LNCaP clone FGC (cell line): ENCODE results near the gene PCDHGB2.
"Not testable (repeated sequence)": the region's sequence is repeated elsewhere in the genome, so short reads cannot be mapped to it uniquely, and the experiment has no call there.

ENCODE experiments used
- DNase-seq: peaks from one replicate; pipeline ENCODE4 v3.0.0-alpha.2; 2011; ENCODE audit warnings: low read depth
- H3K4me3 ChIP-seq: 2 replicates; pipeline ENCODE4 v1.5.1; 2011; ENCODE audit warnings: mild to moderate bottlenecking, low read depth, low read length, control low read depth
- TF ChIP-seq, protein P1 (sequence below): IDR thresholded peaks from 2 replicates; pipeline ENCODE4 v1.5.1; 2012; ENCODE audit warnings: mild to moderate bottlenecking; ENCODE audit not compliant: control insufficient read depth, insufficient read depth; ENCODE audit errors: extremely low read depth

Gene PCDHGB2

DNA sequence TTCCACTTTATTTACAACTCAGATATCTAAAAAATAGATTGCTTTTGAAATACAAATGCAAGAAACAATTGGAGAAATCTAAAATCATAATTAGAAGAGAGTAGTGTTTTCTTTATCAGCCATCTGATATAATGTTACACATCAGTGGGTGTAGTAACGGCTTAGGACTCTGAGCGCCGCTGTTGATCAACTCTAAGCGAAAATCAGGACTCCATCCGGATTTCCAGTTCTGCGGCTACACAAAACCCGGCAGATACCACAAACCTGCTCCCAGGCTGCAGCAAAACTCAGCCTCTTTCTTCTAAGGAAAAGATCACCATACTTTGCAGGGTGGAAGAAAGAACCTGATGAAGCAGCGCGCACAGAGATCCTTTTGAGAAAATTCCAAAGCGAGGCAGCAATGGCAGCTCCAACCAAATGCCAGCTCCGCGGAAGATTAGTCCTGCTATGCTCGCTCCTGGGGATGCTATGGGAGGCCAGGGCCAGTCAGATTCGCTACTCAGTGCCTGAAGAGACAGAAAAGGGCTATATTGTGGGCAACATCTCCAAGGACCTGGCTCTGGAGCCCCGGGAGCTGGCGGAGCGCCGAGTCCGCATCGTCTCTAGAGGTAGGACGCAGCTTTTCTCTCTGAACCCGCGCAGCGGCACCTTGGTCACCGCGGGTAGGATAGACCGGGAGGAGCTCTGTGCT lies 42.9 kb downstream of the PCDHGB2 start, which contains the start of gene PCDHGA9:
Gene PCDHGA9, plus strand, starts transcription at position 226 of the 691 bp plus-strand sequence. Its CDS starts 175 bp downstream, at position 401.
- DNase-seq: no peak
- TF ChIP-seq, protein P1, sequence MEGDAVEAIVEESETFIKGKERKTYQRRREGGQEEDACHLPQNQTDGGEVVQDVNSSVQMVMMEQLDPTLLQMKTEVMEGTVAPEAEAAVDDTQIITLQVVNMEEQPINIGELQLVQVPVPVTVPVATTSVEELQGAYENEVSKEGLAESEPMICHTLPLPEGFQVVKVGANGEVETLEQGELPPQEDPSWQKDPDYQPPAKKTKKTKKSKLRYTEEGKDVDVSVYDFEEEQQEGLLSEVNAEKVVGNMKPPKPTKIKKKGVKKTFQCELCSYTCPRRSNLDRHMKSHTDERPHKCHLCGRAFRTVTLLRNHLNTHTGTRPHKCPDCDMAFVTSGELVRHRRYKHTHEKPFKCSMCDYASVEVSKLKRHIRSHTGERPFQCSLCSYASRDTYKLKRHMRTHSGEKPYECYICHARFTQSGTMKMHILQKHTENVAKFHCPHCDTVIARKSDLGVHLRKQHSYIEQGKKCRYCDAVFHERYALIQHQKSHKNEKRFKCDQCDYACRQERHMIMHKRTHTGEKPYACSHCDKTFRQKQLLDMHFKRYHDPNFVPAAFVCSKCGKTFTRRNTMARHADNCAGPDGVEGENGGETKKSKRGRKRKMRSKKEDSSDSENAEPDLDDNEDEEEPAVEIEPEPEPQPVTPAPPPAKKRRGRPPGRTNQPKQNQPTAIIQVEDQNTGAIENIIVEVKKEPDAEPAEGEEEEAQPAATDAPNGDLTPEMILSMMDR: peak; percentile 32

DNA sequence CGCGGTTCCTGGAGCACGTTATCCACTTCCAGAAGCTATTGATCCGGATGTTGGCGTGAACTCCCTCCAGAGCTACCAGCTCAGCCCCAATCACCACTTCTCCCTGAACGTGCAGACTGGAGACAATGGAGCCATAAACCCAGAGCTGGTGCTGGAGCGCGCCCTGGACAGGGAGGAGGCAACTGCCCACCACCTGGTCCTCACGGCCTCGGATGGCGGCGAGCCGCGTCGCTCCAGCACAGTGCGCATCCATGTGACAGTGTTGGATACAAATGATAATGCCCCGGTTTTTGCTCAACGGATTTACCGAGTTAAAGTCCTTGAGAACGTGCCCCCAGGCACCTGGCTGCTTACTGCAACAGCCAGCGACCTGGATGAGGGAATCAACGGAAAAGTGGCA lies 43.6 kb downstream of the PCDHGB2 start:
- no peak overlapping the region for H3K4me3 ChIP-seq
- DNase-seq: no peak
- TF ChIP-seq, protein P1: no peak

More for the DNA sequence above, 42.9 kb downstream of the PCDHGB2 start, which contains the start of gene PCDHGA9:
- peak within 1 kb of the TSS; percentile 18; the same call in 1 of the 2 replicates for H3K4me3 ChIP-seq

DNA sequence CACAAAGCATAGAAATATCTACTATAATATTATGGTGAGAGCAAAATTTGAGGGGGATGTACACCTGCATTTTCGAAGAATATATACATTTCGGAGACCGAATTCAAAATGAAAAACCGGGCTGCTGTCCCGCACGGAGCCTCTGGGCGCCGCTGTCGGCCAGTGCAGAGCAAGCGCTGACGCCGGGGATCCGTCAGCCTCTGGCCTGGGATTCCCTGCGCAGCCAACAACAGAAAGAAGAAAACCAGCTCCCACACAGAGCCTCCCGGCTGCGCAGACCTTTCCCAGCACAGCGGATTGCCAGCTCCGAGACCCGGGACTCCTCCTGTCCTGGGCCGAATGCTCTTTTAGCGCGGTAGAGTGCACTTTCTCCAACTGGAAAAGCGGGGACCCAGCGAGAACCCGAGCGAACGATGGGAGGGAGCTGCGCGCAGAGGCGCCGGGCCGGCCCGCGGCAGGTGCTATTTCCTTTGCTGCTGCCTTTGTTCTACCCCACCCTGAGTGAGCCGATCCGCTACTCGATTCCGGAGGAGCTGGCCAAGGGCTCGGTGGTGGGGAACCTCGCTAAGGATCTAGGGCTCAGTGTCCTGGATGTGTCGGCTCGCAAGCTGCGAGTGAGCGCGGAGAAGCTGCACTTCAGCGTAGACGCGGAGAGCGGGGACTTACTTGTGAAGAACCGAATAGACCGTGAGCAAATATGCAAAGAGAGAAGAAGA lies 48.2 kb downstream of the PCDHGB2 start, which contains the start of gene PCDHGB6:
Gene PCDHGB6, plus strand, starts transcription at position 232 of the 716 bp plus-strand sequence. Its CDS starts 182 bp downstream, at position 414.
- not testable (repeated sequence) for DNase-seq

DNA sequence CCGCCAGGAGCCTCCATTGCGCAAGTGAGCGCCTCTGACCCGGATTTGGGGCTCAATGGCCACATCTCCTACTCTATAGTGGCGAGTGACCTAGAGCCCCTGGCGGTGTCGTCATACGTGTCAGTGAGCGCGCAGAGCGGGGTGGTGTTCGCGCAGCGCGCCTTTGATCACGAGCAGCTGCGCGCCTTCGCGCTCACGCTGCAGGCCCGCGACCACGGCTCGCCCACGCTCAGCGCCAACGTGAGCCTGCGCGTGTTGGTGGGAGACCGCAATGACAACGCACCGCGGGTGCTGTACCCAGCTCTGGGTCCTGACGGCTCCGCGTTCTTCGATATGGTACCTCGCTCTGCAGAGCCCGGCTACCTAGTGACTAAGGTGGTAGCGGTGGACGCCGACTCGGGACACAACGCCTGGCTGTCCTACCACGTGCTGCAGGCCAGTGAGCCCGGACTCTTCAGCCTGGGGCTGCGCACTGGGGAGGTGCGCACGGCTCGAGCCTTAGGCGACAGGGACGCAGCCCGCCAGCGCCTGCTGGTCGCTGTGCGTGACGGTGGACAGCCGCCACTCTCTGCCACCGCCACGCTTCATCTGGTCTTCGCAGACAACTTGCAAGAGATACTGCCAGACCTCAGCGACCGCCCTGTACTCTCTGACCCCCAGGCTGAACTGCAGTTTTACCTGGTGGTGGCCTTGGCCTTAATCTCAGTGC lies 50.0 kb downstream of the PCDHGB2 start:
- TF ChIP-seq, protein P1: no peak
- DNase-seq: no peak
- H3K4me3 ChIP-seq: no peak overlapping the region

More for the DNA sequence above, 48.2 kb downstream of the PCDHGB2 start, which contains the start of gene PCDHGB6:
- TF ChIP-seq, protein P1: peak; percentile 37; the same call in 1 of the 2 replicates
- H3K4me3 ChIP-seq: not testable (repeated sequence)

DNA sequence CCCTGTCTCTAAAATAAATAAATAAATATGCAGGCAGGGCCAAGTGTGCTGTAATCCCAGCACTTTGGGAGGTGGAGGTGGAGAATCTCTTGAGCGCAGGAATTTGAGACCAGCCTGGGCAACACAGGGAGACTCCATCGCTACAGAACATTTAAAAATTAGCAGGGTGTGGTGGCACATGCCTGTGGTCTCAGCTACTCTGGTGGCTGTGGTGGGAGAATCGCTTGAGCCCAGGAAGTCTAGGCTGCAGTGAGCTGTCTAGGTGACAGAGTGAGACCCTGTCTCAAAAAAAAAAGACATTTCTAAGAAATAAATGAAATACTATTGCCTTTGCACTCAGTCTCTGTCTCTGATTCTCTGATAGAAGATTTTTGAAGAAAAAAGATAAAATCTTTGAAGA lies 51.8 kb downstream of the PCDHGB2 start:
- TF ChIP-seq, protein P1: no peak
- no peak for DNase-seq

More for the DNA sequence above, 51.8 kb downstream of the PCDHGB2 start:
- no peak overlapping the region for H3K4me3 ChIP-seq
